Astrocyte of the cerebellum (primary cell): ENCODE measurements around the gene MAP2K1.
"Not testable (repeated sequence)": the region's sequence is repeated elsewhere in the genome, so short reads cannot be mapped to it uniquely, and the experiment has no call there.

Experiments used
- DNase-seq: peaks from one replicate; pipeline ENCODE4 v3.0.0-alpha.2; 2011; ENCODE audit warnings: low read depth
- H3K4me3 ChIP-seq: 2 replicates; pipeline ENCODE4 v1.5.1; 2011; ENCODE audit warnings: mild to moderate bottlenecking, low read depth, low read length, moderate library complexity
- CTCF ChIP-seq: IDR thresholded peaks from 2 replicates; pipeline ENCODE4 v1.5.1; 2012; ENCODE audit warnings: low read length, low read depth, moderate library complexity, mild to moderate bottlenecking; ENCODE audit errors: missing control alignments
- in situ Hi-C: cut with HindIII; loops from 2 replicates; pipeline ENCODE4 v1.10.0; 2017; ENCODE audit warnings: low sequenced_read_pairs

MAP2K1 gene

GRCh38 chr15:66388043-66388363 is 1.3 kb downstream of the MAP2K1 start:
- DNase-seq: no peak
- H3K4me3 ChIP-seq: peak overlapping the region; percentile 85
- TF ChIP-seq CTCF: no peak
- in situ Hi-C loops: no loop called here

- in situ Hi-C loops: no loop called here
- no peak for DNase-seq
- no peak overlapping the region for H3K4me3 ChIP-seq
- no peak for TF ChIP-seq CTCF
Observed at GRCh38 chr15:66388576-66388975, 1.9 kb downstream of the MAP2K1 start.

GRCh38 chr15:66389098-66389858 is 2.6 kb downstream of the MAP2K1 start:
- no peak overlapping the region for H3K4me3 ChIP-seq
- DNase-seq: no peak
- in situ Hi-C loops: no loop called here
- no peak for TF ChIP-seq CTCF

GRCh38 chr15:66389859-66390381 is 3.2 kb downstream of the MAP2K1 start:
- DNase-seq: no peak
- H3K4me3 ChIP-seq: no peak overlapping the region
- in situ Hi-C loops: no loop called here
- TF ChIP-seq CTCF: no peak

GRCh38 chr15:66390678-66391077 is 4.0 kb downstream of the MAP2K1 start:
- TF ChIP-seq CTCF: no peak
- no peak for DNase-seq
- H3K4me3 ChIP-seq: no peak overlapping the region
- in situ Hi-C loops: no loop called here

- DNase-seq, in situ Hi-C loops, H3K4me3 ChIP-seq: not testable (repeated sequence)
Observed at GRCh38 chr15:66393037-66393436, 6.3 kb downstream of the MAP2K1 start.

- no peak for DNase-seq
- TF ChIP-seq CTCF: no peak
- no peak overlapping the region for H3K4me3 ChIP-seq
- in situ Hi-C loops: no loop called here
Observed at GRCh38 chr15:66394472-66394871, 7.8 kb downstream of the MAP2K1 start.
